ENCODE results near the gene DNAAF2.

DNAAF2 gene

GRCh38 chr14:49582113-49582977, 52.7 kb downstream of the DNAAF2 start:
- no peak overlapping the region for H3K4me3 ChIP-seq (ENCODE audit: low read length)
- DNase-seq (ENCODE audit: low read depth), result no peak
- TF ChIP-seq, protein P1, sequence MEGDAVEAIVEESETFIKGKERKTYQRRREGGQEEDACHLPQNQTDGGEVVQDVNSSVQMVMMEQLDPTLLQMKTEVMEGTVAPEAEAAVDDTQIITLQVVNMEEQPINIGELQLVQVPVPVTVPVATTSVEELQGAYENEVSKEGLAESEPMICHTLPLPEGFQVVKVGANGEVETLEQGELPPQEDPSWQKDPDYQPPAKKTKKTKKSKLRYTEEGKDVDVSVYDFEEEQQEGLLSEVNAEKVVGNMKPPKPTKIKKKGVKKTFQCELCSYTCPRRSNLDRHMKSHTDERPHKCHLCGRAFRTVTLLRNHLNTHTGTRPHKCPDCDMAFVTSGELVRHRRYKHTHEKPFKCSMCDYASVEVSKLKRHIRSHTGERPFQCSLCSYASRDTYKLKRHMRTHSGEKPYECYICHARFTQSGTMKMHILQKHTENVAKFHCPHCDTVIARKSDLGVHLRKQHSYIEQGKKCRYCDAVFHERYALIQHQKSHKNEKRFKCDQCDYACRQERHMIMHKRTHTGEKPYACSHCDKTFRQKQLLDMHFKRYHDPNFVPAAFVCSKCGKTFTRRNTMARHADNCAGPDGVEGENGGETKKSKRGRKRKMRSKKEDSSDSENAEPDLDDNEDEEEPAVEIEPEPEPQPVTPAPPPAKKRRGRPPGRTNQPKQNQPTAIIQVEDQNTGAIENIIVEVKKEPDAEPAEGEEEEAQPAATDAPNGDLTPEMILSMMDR (conservative IDR thresholded peaks at IDR 0.05; ENCODE audit: low read depth, low read length), result no peak

DNA sequence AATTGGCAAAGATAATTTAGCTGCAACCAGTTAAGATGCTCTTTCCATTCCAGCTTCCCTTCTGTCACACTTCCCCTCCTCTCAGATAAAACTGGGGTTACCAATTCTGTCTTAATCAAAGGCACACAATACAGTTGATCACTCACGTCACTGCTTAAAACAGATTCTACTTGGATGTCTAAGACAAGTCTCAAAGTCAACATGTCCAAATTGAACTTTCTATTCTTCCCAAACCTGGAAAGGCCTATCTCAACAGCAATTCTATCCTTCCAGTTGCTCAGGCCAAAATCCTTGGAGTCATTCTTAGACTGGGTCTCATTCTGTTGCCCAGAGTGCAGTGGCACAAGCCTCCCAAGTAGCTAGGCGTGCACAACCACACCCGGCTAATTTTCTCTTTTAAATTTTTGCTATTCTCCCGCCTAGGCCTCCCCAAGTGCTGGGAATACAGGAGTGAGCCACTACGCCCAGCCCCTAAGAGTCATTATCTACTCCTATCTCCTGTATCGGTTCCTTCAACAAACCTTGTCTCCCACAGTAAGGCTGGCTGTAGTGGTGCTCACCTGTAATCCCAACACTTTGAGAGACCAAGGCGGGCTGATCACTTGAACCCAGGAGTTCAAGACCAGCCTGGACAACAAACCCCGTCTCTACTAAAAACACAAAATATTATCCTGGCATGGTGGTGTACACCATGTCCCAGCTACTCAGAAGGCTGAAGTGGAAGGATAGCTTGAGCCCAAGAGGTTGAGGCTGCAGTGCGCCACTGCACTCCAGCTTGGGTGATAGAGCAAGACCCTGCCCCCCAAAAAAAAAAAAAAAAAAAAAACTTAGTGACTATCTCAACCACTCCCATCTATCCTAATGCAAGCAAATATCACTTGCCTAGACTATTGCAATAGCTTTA, 53.6 kb downstream of the DNAAF2 start:
- H3K4me3 ChIP-seq (ENCODE audit: low read length), result no peak overlapping the region
- DNase-seq (ENCODE audit: low read depth), result no peak
- TF ChIP-seq, protein P1 (conservative IDR thresholded peaks at IDR 0.05; ENCODE audit: low read depth, low read length), result no peak

DNA sequence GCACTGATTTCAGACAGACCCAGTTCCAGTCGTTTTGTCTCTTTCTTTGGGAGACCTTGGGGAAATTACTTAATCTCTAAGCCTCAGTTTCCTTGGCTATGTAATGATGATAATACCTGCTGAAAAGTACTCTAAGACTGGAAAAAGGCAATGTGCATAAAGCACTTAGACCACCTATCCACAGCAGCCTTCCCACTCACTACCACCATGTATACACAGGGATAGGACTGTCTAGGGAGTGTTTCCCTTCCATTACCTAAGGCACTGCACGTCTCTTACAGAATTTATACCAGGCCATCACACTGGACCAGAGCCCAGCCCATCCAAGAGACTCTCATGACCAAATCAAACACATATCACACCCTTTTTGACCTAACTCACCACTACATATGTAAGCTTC, 55.2 kb downstream of the DNAAF2 start:
- no peak overlapping the region for H3K4me3 ChIP-seq (ENCODE audit: low read length)
- TF ChIP-seq, protein P1 (conservative IDR thresholded peaks at IDR 0.05; ENCODE audit: low read depth, low read length), result no peak
- no peak for DNase-seq (ENCODE audit: low read depth)

GRCh38 chr14:49578141-49578540, 56.9 kb downstream of the DNAAF2 start:
- DNase-seq (ENCODE audit: low read depth), result no peak
- TF ChIP-seq, protein P1 (conservative IDR thresholded peaks at IDR 0.05; ENCODE audit: low read depth, low read length), result no peak
- H3K4me3 ChIP-seq (ENCODE audit: low read length), result no peak overlapping the region

Measured in retinal pigment epithelial cell (primary cell).